ENCODE data around the gene SPHK1.

The SPHK1 gene

DNA sequence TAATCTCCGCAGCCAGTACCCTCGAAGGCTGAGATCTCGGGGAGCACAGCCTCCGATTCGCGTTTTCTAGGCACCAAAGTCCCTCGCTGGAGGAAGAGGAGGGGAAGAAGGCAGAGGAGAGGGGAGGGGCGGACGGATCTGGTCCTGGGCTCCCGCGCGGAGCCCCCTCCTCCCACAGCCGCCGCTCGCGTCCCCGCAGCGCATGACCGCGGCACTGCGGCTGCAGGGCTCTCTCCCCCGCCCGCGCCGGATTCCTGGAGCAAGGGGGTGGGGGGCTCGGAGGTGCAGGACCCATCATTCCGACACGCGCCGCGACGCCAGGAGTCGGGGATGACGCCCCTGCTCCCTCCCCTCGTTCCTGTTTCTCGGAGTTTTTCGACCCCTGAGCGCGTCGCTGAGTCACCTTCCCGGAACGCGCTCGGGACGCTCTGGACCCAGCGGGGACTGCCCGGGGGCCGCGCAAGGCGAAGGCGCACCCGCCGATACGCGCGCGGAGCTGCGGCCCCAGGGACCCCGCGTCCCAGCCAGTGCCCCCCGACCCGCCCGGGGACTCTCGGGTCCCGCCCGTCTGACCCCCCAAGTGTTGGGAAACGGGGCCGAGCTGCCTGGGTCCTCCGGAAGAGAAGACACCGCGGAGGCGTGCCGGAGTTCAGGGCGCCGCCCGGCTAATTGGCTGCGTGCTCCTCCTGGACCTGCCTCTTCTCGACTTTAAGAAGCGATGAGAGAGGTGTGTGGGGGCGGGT lies 1.4 kb upstream of the SPHK1 start:
- Histone ChIP-seq H3K4me3 (ENCODE audit: low read length in 2 of 2) (peak overlapping the region; percentile 78 to 88), H3K4me2 (ENCODE audit: insufficient read depth, low read length, poor library complexity, severe bottlenecking) (peak overlapping the region; percentile 99), H2AFZ (ENCODE audit: low read length) (peak overlapping the region; percentile 98), H3K14ac (ENCODE audit: low read length) (no peak overlapping the region), H4K8ac (ENCODE audit: low read depth, low read length) (peak overlapping the region; percentile 6), H3K4ac (ENCODE audit: low read length) (no peak overlapping the region), H2BK12ac (ENCODE audit: low read length) (peak overlapping the region; percentile 88), H3K27ac (replicated peaks; ENCODE audit: low read length) (peak overlapping the region; percentile 99), H2BK5ac (ENCODE audit: low read length) (peak overlapping the region; percentile 91), H3K79me1 (ENCODE audit: low read depth, low read length) (peaks cover 5% of the 10 kb centered on the region), H2AK5ac (ENCODE audit: low read depth, low read length) (peak overlapping the region; percentile 92), H2BK120ac (ENCODE audit: low read depth, low read length) (peak overlapping the region; percentile 90), H3K27me3 (ENCODE audit: control insufficient read depth in 3 of 3, insufficient read depth in 3 of 3, low read depth in 1 of 3, low read length in 3 of 3) (peaks cover 2 to 10% (median 6%) of the 10 kb centered on the region in 3 experiments), H3K4me1 (ENCODE audit: control insufficient read depth in 2 of 2, insufficient read depth in 1 of 2, low read depth in 1 of 2, low read length in 2 of 2) (peaks cover 10 to 26% of the 10 kb centered on the region in 2 donors), H3K9me3 (replicated peaks in 1 of 2; ENCODE audit: control insufficient read depth in 2 of 2, insufficient read depth in 1 of 2, low read depth in 1 of 2, low read length in 2 of 2) (peaks cover 0 to 2% of the 10 kb centered on the region in 2 donors), H3K23ac (ENCODE audit: low read depth, low read length, poor library complexity) (peak overlapping the region; percentile 87), H3K9ac (ENCODE audit: low read depth, low read length, poor library complexity) (peak overlapping the region; percentile 97), H3K36me3 (replicated peaks in 1 of 2; ENCODE audit: control insufficient read depth in 2 of 2, insufficient read depth in 2 of 2, low read length in 2 of 2) (peaks cover 6 to 11% of the 10 kb centered on the region in 2 donors), H2BK15ac (ENCODE audit: low read length) (peak overlapping the region; percentile 95), H3K18ac (ENCODE audit: low read length) (peak overlapping the region; percentile 96), H4K91ac (ENCODE audit: low read depth, low read length, poor library complexity) (no peak overlapping the region)
- no CpG with 5 or more reads among the region's 80 CpGs for WGBS, 2 donors (ENCODE audit: extremely low coverage in 2 of 2, insufficient read length in 2 of 2, insufficient replicate concordance in 1 of 2)
- peak; percentile 82 for DNase-seq (ENCODE audit: low spot score)

DNA sequence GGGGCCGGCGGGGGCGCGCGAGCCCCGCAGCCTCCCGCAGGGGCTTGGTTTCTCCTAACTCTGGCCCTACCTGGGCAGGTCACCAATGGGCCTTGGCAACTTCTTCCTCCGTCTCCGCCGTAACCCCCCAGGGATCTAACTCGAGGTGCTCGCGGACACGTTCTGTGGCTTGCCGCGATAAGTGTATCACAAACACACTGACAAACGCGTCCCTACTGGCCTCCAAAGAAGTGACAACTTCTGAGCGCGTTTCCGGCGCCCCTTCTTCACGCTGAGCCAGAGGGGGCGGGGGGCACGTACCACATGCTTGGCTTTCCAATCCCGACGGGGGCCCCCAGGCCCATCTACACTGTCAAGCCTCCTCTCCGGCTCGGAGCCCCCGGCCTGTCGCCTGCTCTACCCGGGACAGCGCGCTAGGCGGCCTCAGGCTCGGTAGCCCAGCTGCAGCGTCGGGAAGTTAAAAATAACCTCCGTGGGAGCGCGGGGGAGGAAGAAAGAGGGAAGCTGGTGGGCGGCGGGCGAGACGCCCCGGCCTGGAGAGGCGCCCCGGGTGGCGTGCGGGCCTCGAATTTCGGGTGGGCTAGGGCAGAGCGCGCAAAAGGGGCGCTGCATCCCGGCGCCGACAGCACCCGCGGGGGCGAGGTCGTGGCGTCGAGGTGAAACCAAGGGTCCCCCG lies 725 bp upstream of the SPHK1 start:
- peak overlapping the region; percentile 42 for H3K14ac ChIP-seq (ENCODE audit: low read length)
- no CpG with 5 or more reads among the region's 65 CpGs for WGBS, 2 donors (ENCODE audit: extremely low coverage in 2 of 2, insufficient read length in 2 of 2, insufficient replicate concordance in 1 of 2)
- DNase-seq (ENCODE audit: low spot score) = peak; percentile 63
- H2BK5ac ChIP-seq (ENCODE audit: low read length) = peak overlapping the region; percentile 93
- H3K27ac ChIP-seq (replicated peaks; ENCODE audit: low read length) = peak overlapping the region; percentile 53
- no peak overlapping the region for H4K8ac ChIP-seq (ENCODE audit: low read depth, low read length)
- peak overlapping the region; percentile 97 for H3K18ac ChIP-seq (ENCODE audit: low read length)
- peak overlapping the region; percentile 48 for H2BK120ac ChIP-seq (ENCODE audit: low read depth, low read length)
- H3K36me3 ChIP-seq (replicated peaks in 1 of 2; ENCODE audit: control insufficient read depth in 2 of 2, insufficient read depth in 2 of 2, low read length in 2 of 2) = peaks cover 7 to 13% of the 10 kb centered on the region in 2 donors
- H2AFZ ChIP-seq (ENCODE audit: low read length) = peak overlapping the region; percentile 98
- H3K4me2 ChIP-seq (ENCODE audit: insufficient read depth, low read length, poor library complexity, severe bottlenecking) = peak overlapping the region; percentile 99
- peaks cover 0 to 2% of the 10 kb centered on the region in 2 donors for H3K9me3 ChIP-seq (replicated peaks in 1 of 2; ENCODE audit: control insufficient read depth in 2 of 2, insufficient read depth in 1 of 2, low read depth in 1 of 2, low read length in 2 of 2)
- peak overlapping the region; percentile 78 to 88 for H3K4me3 ChIP-seq (ENCODE audit: low read length in 2 of 2)
- H2BK12ac ChIP-seq (ENCODE audit: low read length) = peak overlapping the region; percentile 82
- peak overlapping the region; percentile 70 for H3K23ac ChIP-seq (ENCODE audit: low read depth, low read length, poor library complexity)
- peak overlapping the region; percentile 98 for H2BK15ac ChIP-seq (ENCODE audit: low read length)
- peak overlapping the region; percentile 92 for H2AK5ac ChIP-seq (ENCODE audit: low read depth, low read length)
- H4K91ac ChIP-seq (ENCODE audit: low read depth, low read length, poor library complexity) = no peak overlapping the region
- H3K27me3 ChIP-seq (ENCODE audit: control insufficient read depth in 3 of 3, insufficient read depth in 3 of 3, low read depth in 1 of 3, low read length in 3 of 3) = peaks cover 2 to 10% (median 6%) of the 10 kb centered on the region in 3 experiments
- H3K79me1 ChIP-seq (ENCODE audit: low read depth, low read length) = peaks cover 5% of the 10 kb centered on the region
- H3K4ac ChIP-seq (ENCODE audit: low read length) = no peak overlapping the region
- peak overlapping the region; percentile 97 for H3K9ac ChIP-seq (ENCODE audit: low read depth, low read length, poor library complexity)
- H3K4me1 ChIP-seq (ENCODE audit: control insufficient read depth in 2 of 2, insufficient read depth in 1 of 2, low read depth in 1 of 2, low read length in 2 of 2) = peaks cover 10 to 26% of the 10 kb centered on the region in 2 donors

DNA sequence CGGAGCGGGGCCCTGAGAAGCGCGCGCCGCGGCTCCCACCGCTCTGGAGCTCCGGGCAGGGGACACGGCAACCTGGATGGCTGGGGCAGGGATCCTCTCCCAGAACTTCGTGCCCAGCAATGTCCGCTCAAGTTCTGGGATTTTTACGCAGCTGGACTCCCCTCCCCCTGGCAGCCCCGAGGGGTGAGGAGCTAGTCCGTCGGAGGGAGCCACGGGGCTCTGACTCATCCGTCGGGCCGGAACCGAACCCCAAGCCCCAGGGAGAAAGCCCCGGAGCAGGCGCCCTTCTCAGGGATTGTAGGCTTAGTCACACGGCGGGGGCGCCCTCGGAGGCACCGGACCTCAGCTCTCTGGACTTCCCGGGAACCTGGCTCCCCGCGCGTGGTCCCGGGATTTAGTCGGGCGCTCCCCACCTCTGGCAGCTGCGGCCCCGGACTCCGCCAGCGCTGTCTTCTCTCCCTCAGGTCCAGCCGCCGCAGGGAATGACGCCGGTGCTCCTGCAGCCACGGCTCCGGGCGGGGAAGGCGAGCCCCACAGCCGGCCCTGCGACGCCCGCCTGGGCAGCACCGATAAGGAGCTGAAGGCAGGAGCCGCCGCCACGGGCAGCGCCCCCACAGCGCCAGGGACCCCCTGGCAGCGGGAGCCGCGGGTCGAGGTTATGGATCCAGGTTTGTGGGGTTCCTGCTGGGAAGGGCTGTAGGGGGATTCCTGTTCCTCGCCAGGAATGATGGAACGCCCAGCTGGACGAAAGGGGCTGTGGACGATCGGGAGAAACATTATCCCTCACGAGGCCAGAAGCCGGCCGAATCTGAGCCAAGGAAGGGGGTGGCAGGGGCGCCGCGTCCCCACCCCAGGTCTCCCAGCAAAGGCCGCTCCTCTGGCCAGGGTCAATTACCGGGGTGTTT lies 830 bp downstream of the SPHK1 start:
- DNase-seq (ENCODE audit: low spot score) = peak; percentile 43

More for the DNA sequence above, 830 bp downstream of the SPHK1 start:
- no peak overlapping the region for H4K8ac ChIP-seq (ENCODE audit: low read depth, low read length)
- H3K4me3 ChIP-seq (ENCODE audit: low read length in 2 of 2) = peak overlapping the region; percentile 78 to 88
- H3K4me1 ChIP-seq (ENCODE audit: control insufficient read depth in 2 of 2, insufficient read depth in 1 of 2, low read depth in 1 of 2, low read length in 2 of 2) = peaks cover 10 to 30% of the 10 kb centered on the region in 2 donors
- peaks cover 5% of the 10 kb centered on the region for H3K79me1 ChIP-seq (ENCODE audit: low read depth, low read length)
- H2BK5ac ChIP-seq (ENCODE audit: low read length) = peak overlapping the region; percentile 88
- peak overlapping the region; percentile 88 for H2AK5ac ChIP-seq (ENCODE audit: low read depth, low read length)
- peak overlapping the region; percentile 98 for H2BK15ac ChIP-seq (ENCODE audit: low read length)
- H3K27ac ChIP-seq (replicated peaks; ENCODE audit: low read length) = no peak overlapping the region
- H3K4ac ChIP-seq (ENCODE audit: low read length) = no peak overlapping the region
- peaks cover 10 to 28% of the 10 kb centered on the region in 2 donors for H3K36me3 ChIP-seq (replicated peaks in 1 of 2; ENCODE audit: control insufficient read depth in 2 of 2, insufficient read depth in 2 of 2, low read length in 2 of 2)
- peak overlapping the region; percentile 75 for H3K14ac ChIP-seq (ENCODE audit: low read length)
- H3K4me2 ChIP-seq (ENCODE audit: insufficient read depth, low read length, poor library complexity, severe bottlenecking) = peak overlapping the region; percentile 99
- H3K27me3 ChIP-seq (ENCODE audit: control insufficient read depth in 3 of 3, insufficient read depth in 3 of 3, low read depth in 1 of 3, low read length in 3 of 3) = peaks cover 2 to 10% (median 6%) of the 10 kb centered on the region in 3 experiments
- no CpG with 5 or more reads among the region's 74 CpGs for WGBS, 2 donors (ENCODE audit: extremely low coverage in 2 of 2, insufficient read length in 2 of 2, insufficient replicate concordance in 1 of 2)
- peak overlapping the region; percentile 93 for H3K23ac ChIP-seq (ENCODE audit: low read depth, low read length, poor library complexity)
- H3K9me3 ChIP-seq (replicated peaks in 1 of 2; ENCODE audit: control insufficient read depth in 2 of 2, insufficient read depth in 1 of 2, low read depth in 1 of 2, low read length in 2 of 2) = peaks cover 0 to 2% of the 10 kb centered on the region in 2 donors
- no peak overlapping the region for H4K91ac ChIP-seq (ENCODE audit: low read depth, low read length, poor library complexity)
- peak overlapping the region; percentile 98 for H2AFZ ChIP-seq (ENCODE audit: low read length)
- peak overlapping the region; percentile 94 for H2BK12ac ChIP-seq (ENCODE audit: low read length)
- peak overlapping the region; percentile 98 for H2BK120ac ChIP-seq (ENCODE audit: low read depth, low read length)
- peak overlapping the region; percentile 87 for H3K9ac ChIP-seq (ENCODE audit: low read depth, low read length, poor library complexity)
- H3K18ac ChIP-seq (ENCODE audit: low read length) = peak overlapping the region; percentile 84

Measured in neuronal stem cell (in vitro differentiated cells).